ENCODE data around the gene LRRC25. TPM values are rescaled to one million over a fixed set of nuclear protein-coding genes. Genes with fewer than 3 reads are reported as not detected.

Gene LRRC25
- polyA plus RNA-seq, 1 donor from 2014 or later, result not detected

DNA sequence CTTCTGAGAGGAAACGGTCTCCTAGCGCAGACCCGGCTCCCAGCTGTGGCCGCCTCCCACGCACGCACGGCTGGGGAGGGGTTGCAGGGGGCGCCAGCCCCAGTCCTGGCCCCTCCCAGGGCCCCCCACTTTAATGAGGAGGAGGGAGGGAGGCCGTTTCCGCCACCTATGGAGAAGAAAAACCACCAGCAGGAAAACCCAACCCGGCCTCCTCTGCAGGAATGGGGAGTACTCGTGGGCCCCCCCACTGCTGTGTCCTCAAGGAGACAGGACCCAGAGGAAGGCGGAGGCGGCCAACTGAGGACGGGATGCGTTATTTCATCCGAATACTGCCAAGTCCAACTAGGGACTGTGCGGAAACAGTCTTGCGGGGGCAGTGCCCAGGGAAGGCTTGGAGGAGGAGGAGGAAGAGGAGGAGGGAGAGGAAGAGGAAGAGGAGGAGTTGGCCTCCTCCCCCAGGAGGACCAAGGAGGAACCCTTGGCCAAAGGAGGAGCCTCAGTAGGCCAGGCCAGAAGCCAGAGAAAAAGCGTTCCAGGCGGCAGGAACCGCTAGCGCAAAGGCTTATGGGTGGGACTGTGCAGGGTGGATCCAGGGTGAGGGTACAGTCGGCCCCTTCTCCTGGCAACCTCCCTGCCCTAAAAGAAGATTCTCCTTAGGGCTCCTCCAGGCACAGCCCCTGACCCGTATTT lies 17.9 kb upstream of the LRRC25 start:
- H3K4me2 ChIP-seq (ENCODE audit: low read length), result no peak overlapping the region
- no peaks in the 10 kb centered on the region for H3K9me3 ChIP-seq (ENCODE audit: low read length)
- peaks cover 3% of the 10 kb centered on the region for H3F3A ChIP-seq (ENCODE audit: insufficient read depth, low read length, poor library complexity, severe bottlenecking)
- no peak overlapping the region for H3K27ac ChIP-seq (ENCODE audit: low read length)
- H2AFZ ChIP-seq (ENCODE audit: low read depth, low read length), result no peak overlapping the region
- H3K9ac ChIP-seq (ENCODE audit: low read length), result peak overlapping the region; percentile 29
- no peaks in the 10 kb centered on the region for H3K27me3 ChIP-seq (ENCODE audit: insufficient read depth, low read depth, low read length)
- TF ChIP-seq, protein P1, sequence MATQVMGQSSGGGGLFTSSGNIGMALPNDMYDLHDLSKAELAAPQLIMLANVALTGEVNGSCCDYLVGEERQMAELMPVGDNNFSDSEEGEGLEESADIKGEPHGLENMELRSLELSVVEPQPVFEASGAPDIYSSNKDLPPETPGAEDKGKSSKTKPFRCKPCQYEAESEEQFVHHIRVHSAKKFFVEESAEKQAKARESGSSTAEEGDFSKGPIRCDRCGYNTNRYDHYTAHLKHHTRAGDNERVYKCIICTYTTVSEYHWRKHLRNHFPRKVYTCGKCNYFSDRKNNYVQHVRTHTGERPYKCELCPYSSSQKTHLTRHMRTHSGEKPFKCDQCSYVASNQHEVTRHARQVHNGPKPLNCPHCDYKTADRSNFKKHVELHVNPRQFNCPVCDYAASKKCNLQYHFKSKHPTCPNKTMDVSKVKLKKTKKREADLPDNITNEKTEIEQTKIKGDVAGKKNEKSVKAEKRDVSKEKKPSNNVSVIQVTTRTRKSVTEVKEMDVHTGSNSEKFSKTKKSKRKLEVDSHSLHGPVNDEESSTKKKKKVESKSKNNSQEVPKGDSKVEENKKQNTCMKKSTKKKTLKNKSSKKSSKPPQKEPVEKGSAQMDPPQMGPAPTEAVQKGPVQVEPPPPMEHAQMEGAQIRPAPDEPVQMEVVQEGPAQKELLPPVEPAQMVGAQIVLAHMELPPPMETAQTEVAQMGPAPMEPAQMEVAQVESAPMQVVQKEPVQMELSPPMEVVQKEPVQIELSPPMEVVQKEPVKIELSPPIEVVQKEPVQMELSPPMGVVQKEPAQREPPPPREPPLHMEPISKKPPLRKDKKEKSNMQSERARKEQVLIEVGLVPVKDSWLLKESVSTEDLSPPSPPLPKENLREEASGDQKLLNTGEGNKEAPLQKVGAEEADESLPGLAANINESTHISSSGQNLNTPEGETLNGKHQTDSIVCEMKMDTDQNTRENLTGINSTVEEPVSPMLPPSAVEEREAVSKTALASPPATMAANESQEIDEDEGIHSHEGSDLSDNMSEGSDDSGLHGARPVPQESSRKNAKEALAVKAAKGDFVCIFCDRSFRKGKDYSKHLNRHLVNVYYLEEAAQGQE (IDR thresholded peaks at IDR 0.05; ENCODE audit: borderline replicate concordance), result no peak
- TF ChIP-seq MXI1 (conservative IDR thresholded peaks at IDR 0.05; ENCODE audit: poor library complexity, severe bottlenecking) (no peak), SMC3 (conservative IDR thresholded peaks at IDR 0.05; ENCODE audit: poor library complexity) (no peak), RAD21 (conservative IDR thresholded peaks at IDR 0.05) (no peak), EP300 (conservative IDR thresholded peaks at IDR 0.05; ENCODE audit: poor library complexity, severe bottlenecking) (no peak), POLR2AphosphoS5 (IDR thresholded peaks at IDR 0.05) (no peak), EZH2 (IDR thresholded peaks at IDR 0.05; ENCODE audit: borderline replicate concordance, insufficient read depth, low read length, poor library complexity, severe bottlenecking) (no peak), TAF1 (IDR thresholded peaks at IDR 0.05; ENCODE audit: low read depth) (no peak)
- TF ChIP-seq, protein P2, sequence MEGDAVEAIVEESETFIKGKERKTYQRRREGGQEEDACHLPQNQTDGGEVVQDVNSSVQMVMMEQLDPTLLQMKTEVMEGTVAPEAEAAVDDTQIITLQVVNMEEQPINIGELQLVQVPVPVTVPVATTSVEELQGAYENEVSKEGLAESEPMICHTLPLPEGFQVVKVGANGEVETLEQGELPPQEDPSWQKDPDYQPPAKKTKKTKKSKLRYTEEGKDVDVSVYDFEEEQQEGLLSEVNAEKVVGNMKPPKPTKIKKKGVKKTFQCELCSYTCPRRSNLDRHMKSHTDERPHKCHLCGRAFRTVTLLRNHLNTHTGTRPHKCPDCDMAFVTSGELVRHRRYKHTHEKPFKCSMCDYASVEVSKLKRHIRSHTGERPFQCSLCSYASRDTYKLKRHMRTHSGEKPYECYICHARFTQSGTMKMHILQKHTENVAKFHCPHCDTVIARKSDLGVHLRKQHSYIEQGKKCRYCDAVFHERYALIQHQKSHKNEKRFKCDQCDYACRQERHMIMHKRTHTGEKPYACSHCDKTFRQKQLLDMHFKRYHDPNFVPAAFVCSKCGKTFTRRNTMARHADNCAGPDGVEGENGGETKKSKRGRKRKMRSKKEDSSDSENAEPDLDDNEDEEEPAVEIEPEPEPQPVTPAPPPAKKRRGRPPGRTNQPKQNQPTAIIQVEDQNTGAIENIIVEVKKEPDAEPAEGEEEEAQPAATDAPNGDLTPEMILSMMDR (IDR thresholded peaks at IDR 0.05; ENCODE audit: poor library complexity, severe bottlenecking), result no peak
- H3K36me3 ChIP-seq (ENCODE audit: insufficient read depth, low read length), result no peaks in the 10 kb centered on the region
- no peaks in the 10 kb centered on the region for H3K9me2 ChIP-seq (ENCODE audit: insufficient read depth, low read length)
- no peak overlapping the region for H3K4me3 ChIP-seq (ENCODE audit: low read length)
- H4K20me1 ChIP-seq (ENCODE audit: insufficient read depth), result no peaks in the 10 kb centered on the region
- H3K79me2 ChIP-seq (replicated peaks; ENCODE audit: insufficient read depth, low read length), result peaks cover 6% of the 10 kb centered on the region

DNA sequence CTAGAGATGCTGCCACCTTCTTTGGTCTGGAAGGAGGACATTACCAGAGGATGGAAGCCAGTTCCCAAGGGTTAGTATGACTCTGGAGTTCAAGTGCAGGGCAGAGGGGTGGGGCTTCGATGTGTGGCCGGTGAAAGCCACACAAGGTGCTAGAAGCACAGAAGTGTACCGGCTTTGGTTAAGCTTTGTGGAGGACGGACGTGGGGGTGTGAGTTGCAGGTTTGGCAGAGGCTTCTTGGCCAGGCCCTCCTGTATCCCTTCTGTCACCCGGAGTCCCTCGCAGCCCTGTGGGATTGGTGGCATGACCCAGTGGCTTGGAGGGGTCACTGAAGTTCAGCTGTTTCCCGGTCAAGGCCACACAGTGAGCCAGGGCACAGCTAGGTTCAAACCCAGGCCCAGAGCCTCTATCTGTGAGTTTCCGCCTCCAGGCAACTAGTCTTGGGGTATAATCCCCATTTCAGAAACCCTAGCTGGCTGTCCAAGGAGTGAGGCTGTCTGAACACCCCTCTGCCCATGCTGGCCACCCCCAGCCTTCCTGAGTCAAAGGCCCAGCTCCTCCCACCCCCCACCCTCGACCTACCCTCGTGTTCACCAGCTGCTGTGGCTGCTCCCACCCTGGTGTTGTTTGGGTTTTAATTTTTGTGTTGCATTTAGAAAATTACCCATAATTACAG lies 17.2 kb upstream of the LRRC25 start:
- Histone ChIP-seq H3K4me3 (ENCODE audit: low read length) (no peak overlapping the region), H4K20me1 (ENCODE audit: insufficient read depth) (no peaks in the 10 kb centered on the region), H3K9ac (ENCODE audit: low read length) (peak overlapping the region; percentile 29), H3K9me2 (ENCODE audit: insufficient read depth, low read length) (no peaks in the 10 kb centered on the region), H3F3A (ENCODE audit: insufficient read depth, low read length, poor library complexity, severe bottlenecking) (peaks cover 3% of the 10 kb centered on the region), H3K4me2 (ENCODE audit: low read length) (no peak overlapping the region), H3K36me3 (ENCODE audit: insufficient read depth, low read length) (no peaks in the 10 kb centered on the region), H3K79me2 (replicated peaks; ENCODE audit: insufficient read depth, low read length) (no peaks in the 10 kb centered on the region), H2AFZ (ENCODE audit: low read depth, low read length) (no peak overlapping the region), H3K27ac (ENCODE audit: low read length) (no peak overlapping the region), H3K9me3 (ENCODE audit: low read length) (no peaks in the 10 kb centered on the region), H3K27me3 (ENCODE audit: insufficient read depth, low read depth, low read length) (no peaks in the 10 kb centered on the region)
- no peak for TF ChIP-seq SMC3 (conservative IDR thresholded peaks at IDR 0.05; ENCODE audit: poor library complexity)
- TF ChIP-seq EZH2 (IDR thresholded peaks at IDR 0.05; ENCODE audit: borderline replicate concordance, insufficient read depth, low read length, poor library complexity, severe bottlenecking), result no peak
- no peak for TF ChIP-seq RAD21 (conservative IDR thresholded peaks at IDR 0.05)
- TF ChIP-seq POLR2AphosphoS5 (IDR thresholded peaks at IDR 0.05), result no peak
- TF ChIP-seq, protein P1 (IDR thresholded peaks at IDR 0.05; ENCODE audit: borderline replicate concordance), result no peak
- no peak for TF ChIP-seq MXI1 (conservative IDR thresholded peaks at IDR 0.05; ENCODE audit: poor library complexity, severe bottlenecking)
- no peak for TF ChIP-seq TAF1 (IDR thresholded peaks at IDR 0.05; ENCODE audit: low read depth)

Measured in neural cell (in vitro differentiated cells).